ENCODE data around the gene STIL. TPM values are rescaled to one million over a fixed set of nuclear protein-coding genes. Genes with fewer than 3 reads are reported as not detected.

Gene STIL
- total RNA-seq, 1 experiment from 2014 or later, result 29.7 TPM

DNA sequence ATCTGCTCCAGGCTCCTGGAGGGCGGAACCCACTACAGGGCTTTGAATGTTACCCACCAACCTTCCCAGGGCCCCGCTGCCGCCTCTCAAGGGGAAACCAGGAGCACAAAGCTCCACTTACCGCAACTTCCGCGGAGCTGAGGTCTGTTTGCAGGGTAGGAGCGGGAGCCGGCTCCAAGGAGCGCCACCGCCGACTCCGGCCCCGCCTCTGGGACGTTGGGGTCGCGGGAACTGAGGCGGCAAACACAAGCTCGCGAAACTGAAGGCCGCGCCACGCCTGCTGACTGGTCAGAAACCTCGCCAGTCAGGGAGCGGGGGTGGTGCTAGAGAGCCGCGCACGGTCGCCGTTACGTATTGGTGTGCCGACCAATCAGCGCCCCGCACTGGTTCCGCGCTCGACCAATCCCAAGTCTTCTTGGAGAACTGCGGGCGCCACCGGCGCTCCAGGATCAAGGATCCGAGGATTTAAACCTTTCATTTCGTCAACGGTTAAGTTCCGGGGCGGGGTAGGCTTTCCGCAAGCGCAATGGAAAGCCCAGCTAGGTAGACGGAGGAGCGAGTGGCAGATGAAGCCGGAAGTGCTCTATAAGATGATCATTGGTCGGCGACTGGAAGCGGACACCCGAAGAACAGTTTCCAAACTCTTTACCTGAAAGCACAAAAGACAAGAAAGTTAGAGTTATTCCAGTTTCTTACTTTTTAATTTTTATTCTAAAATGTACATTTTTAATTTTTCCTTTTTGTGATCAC, at the start of gene STIL (continued):
- TF ChIP-seq, protein P1, sequence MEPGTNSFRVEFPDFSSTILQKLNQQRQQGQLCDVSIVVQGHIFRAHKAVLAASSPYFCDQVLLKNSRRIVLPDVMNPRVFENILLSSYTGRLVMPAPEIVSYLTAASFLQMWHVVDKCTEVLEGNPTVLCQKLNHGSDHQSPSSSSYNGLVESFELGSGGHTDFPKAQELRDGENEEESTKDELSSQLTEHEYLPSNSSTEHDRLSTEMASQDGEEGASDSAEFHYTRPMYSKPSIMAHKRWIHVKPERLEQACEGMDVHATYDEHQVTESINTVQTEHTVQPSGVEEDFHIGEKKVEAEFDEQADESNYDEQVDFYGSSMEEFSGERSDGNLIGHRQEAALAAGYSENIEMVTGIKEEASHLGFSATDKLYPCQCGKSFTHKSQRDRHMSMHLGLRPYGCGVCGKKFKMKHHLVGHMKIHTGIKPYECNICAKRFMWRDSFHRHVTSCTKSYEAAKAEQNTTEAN (CRISPR knock-in tag; IDR thresholded peaks at IDR 0.05), result no peak
- TF ChIP-seq, protein P2, sequence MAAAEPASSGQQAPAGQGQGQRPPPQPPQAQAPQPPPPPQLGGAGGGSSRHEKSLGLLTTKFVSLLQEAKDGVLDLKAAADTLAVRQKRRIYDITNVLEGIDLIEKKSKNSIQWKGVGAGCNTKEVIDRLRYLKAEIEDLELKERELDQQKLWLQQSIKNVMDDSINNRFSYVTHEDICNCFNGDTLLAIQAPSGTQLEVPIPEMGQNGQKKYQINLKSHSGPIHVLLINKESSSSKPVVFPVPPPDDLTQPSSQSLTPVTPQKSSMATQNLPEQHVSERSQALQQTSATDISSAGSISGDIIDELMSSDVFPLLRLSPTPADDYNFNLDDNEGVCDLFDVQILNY (CRISPR knock-in tag; IDR thresholded peaks at IDR 0.05), result peak; percentile 90
- no peak for TF ChIP-seq FOXP4 (CRISPR knock-in tag; IDR thresholded peaks at IDR 0.05)
- no peak for TF ChIP-seq OVOL2 (CRISPR knock-in tag; IDR thresholded peaks at IDR 0.05; ENCODE audit: borderline replicate concordance)
- 0 out of 2 replicates have a peak, but pooled peaks have one; percentile 53 for TF ChIP-seq IRF1 (CRISPR knock-in tag; IDR thresholded peaks at IDR 0.05)

DNA sequence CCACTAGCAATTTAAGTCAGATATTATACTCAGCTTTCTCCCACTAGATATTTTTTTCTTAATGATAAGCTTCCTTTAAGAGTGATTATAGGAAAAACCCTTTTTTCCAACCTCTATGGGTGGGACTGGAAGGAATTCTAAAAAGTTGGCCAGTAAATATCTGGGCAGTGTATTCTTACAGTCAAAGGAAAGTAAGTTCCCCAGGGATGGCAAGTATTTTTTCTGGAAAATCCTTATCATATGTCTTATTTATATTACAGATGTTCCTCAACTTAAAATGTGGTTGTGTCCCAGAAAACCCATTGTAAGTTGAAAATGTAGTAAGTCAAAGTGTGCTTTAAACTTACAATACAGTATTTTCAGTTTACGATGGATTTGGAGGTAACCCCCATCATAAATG, 48.9 kb upstream of the STIL start:
- POLR2A ChIA-PET, result no interaction called here
- DNase-seq (ENCODE audit: low spot score), result no peak
- ATAC-seq, result no peak
- no peak for TF ChIP-seq ZSCAN18 (CRISPR knock-in tag; IDR thresholded peaks at IDR 0.05)
- TF ChIP-seq, protein P3, sequence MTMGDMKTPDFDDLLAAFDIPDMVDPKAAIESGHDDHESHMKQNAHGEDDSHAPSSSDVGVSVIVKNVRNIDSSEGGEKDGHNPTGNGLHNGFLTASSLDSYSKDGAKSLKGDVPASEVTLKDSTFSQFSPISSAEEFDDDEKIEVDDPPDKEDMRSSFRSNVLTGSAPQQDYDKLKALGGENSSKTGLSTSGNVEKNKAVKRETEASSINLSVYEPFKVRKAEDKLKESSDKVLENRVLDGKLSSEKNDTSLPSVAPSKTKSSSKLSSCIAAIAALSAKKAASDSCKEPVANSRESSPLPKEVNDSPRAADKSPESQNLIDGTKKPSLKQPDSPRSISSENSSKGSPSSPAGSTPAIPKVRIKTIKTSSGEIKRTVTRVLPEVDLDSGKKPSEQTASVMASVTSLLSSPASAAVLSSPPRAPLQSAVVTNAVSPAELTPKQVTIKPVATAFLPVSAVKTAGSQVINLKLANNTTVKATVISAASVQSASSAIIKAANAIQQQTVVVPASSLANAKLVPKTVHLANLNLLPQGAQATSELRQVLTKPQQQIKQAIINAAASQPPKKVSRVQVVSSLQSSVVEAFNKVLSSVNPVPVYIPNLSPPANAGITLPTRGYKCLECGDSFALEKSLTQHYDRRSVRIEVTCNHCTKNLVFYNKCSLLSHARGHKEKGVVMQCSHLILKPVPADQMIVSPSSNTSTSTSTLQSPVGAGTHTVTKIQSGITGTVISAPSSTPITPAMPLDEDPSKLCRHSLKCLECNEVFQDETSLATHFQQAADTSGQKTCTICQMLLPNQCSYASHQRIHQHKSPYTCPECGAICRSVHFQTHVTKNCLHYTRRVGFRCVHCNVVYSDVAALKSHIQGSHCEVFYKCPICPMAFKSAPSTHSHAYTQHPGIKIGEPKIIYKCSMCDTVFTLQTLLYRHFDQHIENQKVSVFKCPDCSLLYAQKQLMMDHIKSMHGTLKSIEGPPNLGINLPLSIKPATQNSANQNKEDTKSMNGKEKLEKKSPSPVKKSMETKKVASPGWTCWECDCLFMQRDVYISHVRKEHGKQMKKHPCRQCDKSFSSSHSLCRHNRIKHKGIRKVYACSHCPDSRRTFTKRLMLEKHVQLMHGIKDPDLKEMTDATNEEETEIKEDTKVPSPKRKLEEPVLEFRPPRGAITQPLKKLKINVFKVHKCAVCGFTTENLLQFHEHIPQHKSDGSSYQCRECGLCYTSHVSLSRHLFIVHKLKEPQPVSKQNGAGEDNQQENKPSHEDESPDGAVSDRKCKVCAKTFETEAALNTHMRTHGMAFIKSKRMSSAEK (CRISPR knock-in tag; IDR thresholded peaks at IDR 0.05; ENCODE audit: borderline replicate concordance), result no peak
- TF ChIP-seq JAZF1 (CRISPR knock-in tag; IDR thresholded peaks at IDR 0.05), result no peak
- TF ChIP-seq AR (CRISPR knock-in tag; IDR thresholded peaks at IDR 0.05), result no peak
- TF ChIP-seq, protein P4, sequence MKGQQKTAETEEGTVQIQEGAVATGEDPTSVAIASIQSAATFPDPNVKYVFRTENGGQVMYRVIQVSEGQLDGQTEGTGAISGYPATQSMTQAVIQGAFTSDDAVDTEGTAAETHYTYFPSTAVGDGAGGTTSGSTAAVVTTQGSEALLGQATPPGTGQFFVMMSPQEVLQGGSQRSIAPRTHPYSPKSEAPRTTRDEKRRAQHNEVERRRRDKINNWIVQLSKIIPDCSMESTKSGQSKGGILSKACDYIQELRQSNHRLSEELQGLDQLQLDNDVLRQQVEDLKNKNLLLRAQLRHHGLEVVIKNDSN (CRISPR knock-in tag; IDR thresholded peaks at IDR 0.05), result no peak
- TF ChIP-seq OVOL2 (CRISPR knock-in tag; IDR thresholded peaks at IDR 0.05; ENCODE audit: borderline replicate concordance), result no peak
- TF ChIP-seq, protein P5, sequence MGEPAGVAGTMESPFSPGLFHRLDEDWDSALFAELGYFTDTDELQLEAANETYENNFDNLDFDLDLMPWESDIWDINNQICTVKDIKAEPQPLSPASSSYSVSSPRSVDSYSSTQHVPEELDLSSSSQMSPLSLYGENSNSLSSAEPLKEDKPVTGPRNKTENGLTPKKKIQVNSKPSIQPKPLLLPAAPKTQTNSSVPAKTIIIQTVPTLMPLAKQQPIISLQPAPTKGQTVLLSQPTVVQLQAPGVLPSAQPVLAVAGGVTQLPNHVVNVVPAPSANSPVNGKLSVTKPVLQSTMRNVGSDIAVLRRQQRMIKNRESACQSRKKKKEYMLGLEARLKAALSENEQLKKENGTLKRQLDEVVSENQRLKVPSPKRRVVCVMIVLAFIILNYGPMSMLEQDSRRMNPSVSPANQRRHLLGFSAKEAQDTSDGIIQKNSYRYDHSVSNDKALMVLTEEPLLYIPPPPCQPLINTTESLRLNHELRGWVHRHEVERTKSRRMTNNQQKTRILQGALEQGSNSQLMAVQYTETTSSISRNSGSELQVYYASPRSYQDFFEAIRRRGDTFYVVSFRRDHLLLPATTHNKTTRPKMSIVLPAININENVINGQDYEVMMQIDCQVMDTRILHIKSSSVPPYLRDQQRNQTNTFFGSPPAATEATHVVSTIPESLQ (CRISPR knock-in tag; IDR thresholded peaks at IDR 0.05), result no peak
- no peak for TF ChIP-seq ZNF671 (CRISPR knock-in tag; IDR thresholded peaks at IDR 0.05)
- TF ChIP-seq ZNF138 (CRISPR knock-in tag; conservative IDR thresholded peaks at IDR 0.05), result no peak
- no peak for TF ChIP-seq NR1H2 (CRISPR knock-in tag; IDR thresholded peaks at IDR 0.05)
- TF ChIP-seq CTCF (IDR thresholded peaks at IDR 0.05), result no peak
- no peaks in the 10 kb centered on the region for H3K27me3 Mint-ChIP-seq (ENCODE audit: low read depth)
- CTCF ChIA-PET, result interaction anchor here (1.8 kb wide), 1 partner anchor 75 kb away, joined by 7 read pairs; the partner anchor contains the start of gene FOXD2
- no peaks in the 10 kb centered on the region for H3K36me3 Mint-ChIP-seq
- no peak overlapping the region for H3K27ac Mint-ChIP-seq
- H3K4me1 Mint-ChIP-seq, result no peaks in the 10 kb centered on the region
- H3K4me3 Mint-ChIP-seq, result no peak overlapping the region
- no peaks in the 10 kb centered on the region for H3K9me3 Mint-ChIP-seq
